ENCODE results near the gene PLEK.

- TF ChIP-seq ZNF274 (IDR thresholded peaks at IDR 0.05; ENCODE audit: low read depth, low read length) = no peak
- no peak for TF ChIP-seq YY1 (IDR thresholded peaks at IDR 0.05; ENCODE audit: insufficient read depth, insufficient read length)
These were observed 25.0 kb downstream of the PLEK start for GRCh38 chr2:68390114-68390513.

Measured in NT2/D1 (cell line).